Stromal cell of bone marrow (primary cell): Measurements from ENCODE around the gene YJU2.
"Not testable (repeated sequence)": the region's sequence is repeated elsewhere in the genome, so short reads cannot be mapped to it uniquely, and the experiment has no call there.

Experiments used
- DNase-seq: peaks from one replicate; pipeline ENCODE4 v3.0.0-alpha.2; 2012; ENCODE audit warnings: low read depth

Gene YJU2

DNA sequence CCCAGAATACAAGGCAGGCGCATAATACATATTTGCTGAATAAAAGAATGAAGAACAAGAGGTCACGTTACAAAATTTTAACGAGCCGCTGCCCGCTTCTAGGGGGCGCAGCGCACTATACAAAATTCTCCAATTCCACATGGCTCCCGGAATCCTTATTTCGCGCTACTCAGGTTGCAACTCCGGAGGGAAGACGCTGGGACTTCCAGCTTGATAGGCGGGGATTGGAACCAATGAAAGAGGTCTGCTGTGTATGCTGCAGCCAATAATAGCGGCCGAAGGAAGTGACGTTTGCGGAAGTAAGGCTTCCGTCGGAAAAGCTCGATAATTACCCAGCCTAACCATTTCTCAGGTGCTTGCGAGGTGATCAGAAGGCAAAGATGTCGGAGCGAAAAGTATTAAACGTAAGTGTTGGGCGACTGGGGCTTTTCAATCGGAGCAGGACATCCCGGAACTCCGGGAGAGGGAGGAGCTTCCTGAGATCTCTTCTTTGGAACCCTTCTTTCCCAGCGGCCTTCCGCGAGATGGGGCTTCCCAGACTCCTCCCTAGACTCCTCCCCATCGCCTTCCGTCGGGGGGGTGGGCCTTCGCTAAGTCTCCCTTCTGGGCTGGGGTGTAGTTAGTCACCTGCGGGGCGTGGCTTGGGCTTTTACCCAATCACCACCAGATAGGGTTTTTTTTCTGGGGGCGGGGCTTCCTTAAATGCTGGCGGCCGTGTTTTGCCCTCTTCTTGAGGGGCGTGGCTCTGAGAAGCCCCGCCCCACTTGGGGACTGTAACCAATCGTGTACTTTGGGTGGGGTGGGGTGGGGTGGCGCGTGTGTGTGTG is at the start of gene YJU2:
TSS of gene YJU2 (plus strand) at position 314 of the 827 bp plus-strand sequence. CDS start at position 381, 67 bp downstream.
- peak; percentile 99 for DNase-seq

- no peak for DNase-seq
These were observed 49.7 kb upstream of the YJU2 start for GRCh38 chr19:4197228-4197624.

DNA sequence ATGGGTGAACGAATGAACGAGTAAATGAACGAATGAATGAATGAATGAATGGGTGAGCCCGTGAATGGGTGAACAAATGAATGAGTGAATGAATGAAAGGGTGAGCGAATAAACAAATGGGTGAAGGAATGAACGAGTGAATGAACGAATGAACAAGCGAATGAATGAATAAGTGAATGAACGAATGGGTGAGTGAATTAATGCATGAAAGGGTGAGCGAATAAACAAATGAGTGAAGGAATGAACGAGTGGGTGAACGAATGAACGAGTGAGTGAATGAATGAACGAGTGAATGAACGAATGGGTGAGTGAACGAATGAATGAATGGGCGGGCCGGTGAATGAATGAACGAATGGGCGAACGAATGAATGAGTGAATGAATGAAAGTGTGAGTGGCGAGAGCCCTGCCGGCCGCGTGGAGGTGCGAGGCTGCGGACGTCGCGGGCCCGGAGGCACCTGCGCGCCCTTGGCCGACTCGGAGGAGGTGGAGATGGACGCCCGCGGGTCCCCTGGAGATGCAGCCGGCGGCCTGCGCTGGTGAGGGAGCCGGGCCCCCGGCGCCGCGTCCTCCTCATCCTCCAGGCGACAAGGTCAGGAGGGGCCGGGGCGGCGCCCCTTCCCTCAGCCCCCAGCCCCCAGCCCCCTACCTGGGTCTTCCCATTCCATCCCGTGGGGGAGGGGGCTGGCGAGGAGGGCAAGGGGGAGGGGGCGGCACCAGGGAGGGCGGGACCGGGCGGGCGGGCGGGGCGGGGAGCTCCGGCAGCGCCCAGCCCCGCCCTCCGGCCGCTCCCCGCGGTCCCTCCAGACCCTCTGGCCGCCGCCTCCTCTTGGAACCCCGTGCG is 49.0 kb upstream of the YJU2 start:
- DNase-seq, result no peak

- no peak for DNase-seq
These were observed 48.3 kb upstream of the YJU2 start for GRCh38 chr19:4198467-4199126.

DNA sequence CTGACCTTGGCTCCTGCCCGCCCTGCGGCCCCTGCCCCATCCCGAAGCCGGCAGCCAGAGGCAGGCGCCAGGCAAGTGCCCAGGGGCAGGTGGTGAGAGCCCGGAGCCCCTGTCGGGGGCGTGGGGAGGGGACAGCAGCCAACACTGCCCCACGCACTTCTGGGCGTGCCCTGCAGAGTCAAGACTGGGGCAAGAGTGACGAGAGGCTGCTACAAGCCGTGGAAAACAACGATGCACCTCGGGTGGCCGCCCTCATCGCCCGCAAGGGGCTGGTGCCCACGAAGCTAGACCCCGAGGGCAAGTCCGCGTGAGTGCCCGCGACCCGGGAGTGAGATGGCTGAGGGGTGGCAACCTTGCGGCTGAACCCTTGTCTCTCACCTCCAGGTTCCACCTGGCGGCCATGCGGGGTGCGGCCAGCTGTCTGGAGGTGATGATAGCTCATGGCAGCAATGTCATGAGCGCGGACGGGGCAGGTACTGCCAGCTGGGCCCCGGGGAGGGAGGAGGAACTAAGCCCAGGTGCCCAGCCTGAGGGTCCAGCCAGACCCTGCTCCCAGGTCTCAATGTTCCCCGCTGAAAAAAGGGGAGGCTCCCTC is 47.1 kb upstream of the YJU2 start:
- DNase-seq, result no peak

GRCh38 chr19:4200940-4201542 is 45.8 kb upstream of the YJU2 start:
- DNase-seq, result no peak

DNA sequence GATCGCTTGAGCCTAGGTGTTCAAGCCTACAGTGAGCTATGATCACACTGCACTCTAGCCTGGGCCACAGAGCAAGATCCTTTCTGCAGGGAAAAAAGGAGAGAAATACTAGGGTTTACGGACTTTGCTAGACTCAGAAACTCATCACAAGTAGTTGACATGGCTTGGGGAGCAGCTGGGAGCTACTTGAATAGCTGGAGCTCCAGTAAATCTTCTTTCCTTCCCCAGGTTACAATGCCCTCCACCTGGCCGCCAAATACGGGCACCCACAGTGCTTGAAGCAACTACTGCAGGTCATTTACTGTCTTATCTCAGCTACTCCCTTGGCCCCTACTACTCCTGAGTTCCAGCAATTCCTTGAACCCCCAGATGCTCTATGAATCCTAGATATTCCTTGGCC is 45.1 kb upstream of the YJU2 start:
- DNase-seq, result no peak

DNA sequence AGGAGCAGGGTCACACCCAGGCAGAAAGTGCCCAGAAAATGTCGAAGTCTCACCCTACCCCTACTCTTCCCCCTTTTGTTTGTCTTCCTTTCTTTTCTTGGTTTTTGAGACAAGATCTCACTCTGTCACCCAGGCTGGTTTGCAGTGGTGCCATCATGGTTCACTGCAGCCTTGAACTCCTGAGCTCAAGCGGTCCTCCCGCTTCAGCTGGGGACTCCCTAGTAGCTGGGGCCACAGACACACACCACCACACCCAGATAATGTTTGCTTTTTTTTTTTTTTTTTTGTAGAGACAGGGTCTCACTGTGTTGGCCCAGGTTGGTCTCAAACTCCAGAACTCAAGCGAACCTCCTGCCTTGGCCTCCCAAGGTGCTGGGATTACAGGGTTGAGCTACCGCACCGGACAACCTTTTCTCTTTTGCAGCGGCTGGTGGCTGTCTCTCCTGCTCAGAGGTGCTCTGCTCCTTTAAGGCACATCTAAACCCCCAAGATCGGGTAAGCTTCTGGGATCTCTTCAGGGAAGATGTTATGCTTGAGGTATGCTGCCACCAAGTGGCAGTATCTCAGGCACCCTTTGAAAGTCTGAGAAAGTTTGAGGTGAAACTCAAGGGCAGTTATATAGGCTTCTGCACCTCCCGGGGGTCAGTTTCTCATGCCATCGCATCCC is 39.9 kb upstream of the YJU2 start:
- DNase-seq, result no peak

DNA sequence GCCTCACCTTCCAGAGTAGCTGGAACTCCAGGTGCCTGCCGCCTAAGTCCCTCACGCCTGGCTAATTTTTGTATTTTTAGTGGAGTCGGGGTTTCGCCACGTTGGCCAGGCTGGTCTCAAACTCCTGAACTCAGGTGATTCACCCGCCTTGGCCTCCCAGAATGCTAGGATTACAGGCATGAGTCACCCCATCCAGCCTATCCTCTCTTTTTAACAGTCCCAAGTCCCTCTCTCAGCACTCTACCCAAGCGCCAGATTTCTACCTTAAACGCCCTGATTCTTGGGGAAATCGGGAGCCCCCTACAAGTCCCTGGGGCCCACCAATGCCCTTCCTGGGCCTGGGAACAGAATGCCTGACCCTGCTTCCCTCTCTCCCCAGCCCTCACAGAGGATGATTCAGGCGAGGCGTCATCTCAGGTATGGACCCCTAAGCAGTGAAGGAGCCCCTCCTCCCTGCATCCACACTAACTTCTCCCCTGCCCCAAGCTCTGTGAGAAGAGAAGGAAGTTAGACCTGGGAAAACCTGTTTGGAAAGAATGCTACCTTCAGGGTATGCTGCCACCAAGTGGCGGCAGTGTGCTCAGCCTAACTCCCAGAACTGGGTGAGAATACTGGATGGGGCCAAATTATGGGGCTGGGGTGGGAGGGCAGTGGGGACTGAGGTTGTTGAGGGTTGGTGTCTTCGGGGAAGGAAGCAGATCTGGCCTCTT is 38.3 kb upstream of the YJU2 start:
- no peak for DNase-seq

DNA sequence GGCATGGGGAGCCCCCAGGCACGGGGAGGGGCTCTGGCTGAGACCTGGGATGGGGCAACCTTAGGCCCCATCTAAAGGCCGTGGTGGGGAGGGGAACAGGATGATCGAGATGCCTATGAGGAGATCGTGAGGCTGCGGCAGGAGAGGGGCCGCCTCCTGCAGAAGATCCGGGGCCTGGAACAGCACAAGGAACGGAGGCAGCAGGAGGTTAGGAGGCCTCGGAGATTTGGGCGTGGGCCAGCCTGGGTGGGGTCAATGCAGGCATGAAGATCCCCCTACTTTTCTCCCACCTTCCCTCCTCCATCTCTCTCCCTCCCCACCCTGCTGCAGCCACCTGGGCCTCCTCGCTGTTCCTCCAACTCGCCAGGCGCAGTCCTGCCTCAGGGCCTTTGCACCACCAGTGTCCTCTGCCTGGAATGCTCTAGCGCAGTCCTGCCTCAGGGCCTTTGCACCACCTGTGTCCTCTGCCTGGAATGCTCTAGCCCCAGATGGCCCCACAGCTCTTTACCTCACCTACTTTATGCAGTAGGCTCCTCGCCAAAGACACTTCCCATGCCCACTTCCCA is 36.6 kb upstream of the YJU2 start:
- DNase-seq, result no peak

DNA sequence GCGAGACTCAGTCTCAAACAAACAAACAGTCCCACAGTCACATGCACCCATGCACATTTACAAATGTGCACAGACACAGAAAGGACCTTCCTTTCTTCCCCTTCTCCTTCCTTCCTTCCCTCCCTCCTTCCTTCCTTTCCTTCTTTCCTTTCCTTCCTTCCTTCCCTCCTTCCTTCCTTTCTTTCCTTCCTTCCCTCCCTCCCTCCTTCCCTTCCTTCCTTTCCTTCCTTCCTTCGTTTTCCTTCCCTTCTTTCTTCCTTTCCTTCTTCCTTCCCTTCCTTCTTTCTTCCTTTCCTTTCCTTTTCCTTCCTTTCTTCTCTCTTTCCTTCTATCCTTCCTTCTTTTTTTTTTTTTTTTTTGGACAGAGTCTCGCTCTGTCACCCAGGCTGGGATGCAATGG is 33.8 kb upstream of the YJU2 start:
- no peak for DNase-seq

- DNase-seq, result no peak
These were observed 31.1 kb upstream of the YJU2 start for GRCh38 chr19:4215807-4216206.

DNA sequence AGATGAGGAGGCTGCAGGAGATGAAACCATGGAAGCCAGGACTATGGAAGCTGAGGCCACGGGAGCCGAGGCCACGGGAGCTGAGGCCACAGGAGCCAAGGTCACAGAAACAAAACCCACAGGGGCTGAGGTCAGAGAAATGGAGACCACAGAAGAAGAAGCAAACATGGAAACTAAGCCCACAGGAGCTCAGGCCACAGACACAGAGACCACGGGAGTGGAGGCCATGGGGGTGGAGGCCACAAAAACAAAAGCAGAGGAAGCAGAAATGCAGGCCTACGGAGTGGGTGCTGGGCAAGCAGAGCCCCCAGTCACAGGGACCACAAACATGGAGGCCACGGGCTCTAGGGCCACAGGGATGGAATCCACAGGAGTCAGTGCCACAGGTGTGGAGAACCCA is 30.0 kb upstream of the YJU2 start:
- no peak for DNase-seq

DNA sequence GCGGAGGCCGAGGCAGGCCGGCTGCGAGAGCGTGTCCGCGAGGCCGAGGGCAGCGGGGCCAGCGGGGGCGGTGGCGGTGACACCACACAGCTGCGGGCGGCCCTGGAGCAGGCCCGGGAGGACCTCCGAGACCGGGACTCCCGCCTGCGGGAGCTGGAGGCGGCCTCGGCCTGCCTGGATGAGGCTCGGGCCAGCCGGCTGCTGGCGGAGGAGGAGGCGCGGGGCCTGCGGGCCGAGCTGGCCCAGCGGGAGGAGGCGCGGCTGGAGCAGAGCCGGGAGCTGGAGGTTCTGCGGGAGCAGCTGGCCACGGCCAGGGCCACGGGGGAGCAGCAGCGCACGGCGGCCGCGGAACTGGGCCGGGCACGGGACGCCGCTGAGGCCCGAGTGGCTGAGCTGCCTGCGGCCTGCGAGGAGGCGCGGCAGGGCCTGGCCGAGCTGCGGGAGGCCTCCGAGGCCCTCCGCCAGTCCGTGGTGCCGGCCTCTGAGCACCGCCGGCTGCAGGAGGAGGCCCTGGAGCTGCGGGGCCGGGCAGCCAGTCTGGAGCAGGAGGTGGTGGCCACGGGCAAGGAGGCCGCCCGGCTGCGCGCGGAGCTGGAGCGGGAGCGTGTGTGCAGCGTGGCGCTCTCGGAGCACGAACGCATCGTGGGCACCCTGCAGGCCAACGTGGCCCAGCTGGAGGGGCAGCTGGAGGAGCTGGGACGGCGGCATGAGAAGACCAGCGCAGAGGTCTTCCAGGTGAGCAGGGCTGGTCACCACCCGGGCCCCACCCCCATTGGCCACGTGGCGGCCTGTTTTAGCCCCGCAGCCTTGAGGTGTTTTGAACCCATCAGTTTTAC is 29.2 kb upstream of the YJU2 start:
- DNase-seq, result no peak

- DNase-seq, result not testable (repeated sequence)
These were observed 28.4 kb upstream of the YJU2 start for GRCh38 chr19:4218523-4218922.

DNA sequence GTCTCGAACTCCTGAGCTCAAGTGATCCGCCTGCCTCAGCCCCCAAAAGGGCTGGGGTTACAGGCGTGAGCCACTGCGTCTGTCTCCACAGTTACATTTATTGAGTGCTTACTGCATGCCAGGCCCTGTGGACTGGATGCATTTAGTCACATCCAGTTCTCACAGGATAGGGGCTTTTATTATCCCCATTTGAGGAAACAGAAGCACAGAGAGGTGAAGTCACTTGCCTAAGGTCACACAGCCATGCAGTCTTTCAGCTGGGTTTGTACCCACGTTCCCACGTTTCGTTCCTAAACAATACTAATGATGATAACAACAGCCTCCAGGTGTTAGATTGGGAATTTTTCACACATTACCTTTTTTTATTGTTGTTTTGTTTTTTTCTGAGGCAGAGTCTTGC is 26.7 kb upstream of the YJU2 start:
- no peak for DNase-seq

DNA sequence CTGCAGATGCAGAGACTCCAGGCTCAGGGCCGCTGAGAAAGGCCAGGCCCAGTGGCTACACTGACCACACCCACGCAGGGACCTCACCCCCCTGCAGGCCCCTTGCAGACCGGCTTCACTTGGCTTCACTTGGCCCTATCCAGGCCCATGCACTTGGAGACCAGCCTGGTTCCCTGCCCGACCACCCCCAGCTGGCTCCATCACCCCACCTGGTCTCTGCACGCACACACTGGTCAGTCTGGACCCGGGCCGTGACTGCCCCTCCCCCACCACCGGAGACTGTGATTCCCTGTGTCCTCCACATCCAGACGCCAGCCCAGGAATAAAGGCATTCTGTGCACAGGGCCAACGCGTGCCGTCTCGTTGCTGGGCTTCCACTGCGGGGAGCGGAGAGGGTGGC is 22.4 kb upstream of the YJU2 start:
- DNase-seq, result no peak

DNA sequence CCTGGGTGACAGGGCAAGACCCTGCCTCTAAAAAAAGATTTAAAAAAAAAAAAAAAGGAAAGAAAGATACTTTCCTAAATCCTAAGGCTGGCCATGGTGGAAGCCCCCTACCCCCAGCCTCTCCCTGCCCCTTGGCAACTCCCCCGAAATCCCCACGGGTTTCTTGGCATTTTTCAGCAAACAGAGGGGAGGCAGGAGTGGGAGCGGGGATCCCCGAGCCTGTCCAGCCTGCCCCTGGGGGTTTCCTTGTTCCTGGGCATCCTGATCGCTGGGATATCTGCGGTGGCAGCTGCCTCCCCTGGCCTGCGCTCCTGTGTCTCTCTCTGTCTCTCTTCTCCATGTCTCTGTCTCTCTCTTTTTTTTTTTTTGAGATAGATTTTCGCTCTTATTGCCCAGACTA is 21.0 kb upstream of the YJU2 start:
- DNase-seq, result no peak

DNA sequence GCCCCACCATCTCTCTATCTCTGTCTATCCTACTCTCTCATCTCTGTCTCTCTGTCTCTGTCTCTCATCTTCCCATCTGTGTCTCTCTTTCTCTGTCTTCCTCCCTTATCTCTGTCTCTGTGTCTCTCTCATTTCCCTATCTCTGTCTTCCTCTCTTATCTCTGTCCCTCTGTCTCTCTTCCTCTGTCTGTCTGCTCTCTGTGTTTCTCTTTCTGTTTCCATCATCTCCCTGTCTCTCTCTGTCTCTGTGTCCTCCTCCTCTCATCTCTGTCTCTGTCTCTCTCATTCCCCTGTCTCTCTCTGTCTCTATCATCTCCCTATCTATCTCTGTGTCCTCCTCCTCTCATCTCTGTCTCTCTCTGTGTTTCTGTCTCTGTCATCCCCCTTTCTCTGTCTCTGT is 19.1 kb upstream of the YJU2 start:
- no peak for DNase-seq
